HG02870 (cell line): ENCODE measurements around the gene TSPAN5.
A peak's percentile ranks its signal among the peaks of the same experiment; 100 is the strongest.

Source experiments
- ATAC-seq: cut with Tn5 transposase; IDR thresholded peaks from one replicate; pipeline ENCODE4 v1.9.1; 2021; ENCODE audit warnings: mild to moderate bottlenecking, moderate library complexity; ENCODE audit not compliant: unreplicated experiment

Gene TSPAN5

DNA sequence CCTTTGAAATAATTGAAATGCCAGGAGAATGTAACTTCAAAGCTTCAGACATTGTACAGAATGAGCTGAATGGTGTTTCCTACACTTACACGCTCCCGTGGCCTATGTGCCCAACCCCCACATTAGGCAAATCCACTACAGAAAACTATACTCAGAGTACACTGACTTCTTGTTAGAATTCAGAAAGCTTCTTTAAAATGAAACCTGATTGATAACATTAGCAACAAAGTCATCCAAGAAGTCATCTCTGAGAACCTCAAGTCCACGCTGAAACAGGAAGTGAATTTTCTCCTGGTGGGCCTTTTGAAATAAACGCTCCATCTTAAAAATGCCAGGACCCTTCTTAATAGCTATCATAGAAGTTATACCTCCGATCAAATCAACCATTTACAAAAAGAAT is 136.3 kb downstream of the TSPAN5 start:
- ATAC-seq: no peak

DNA sequence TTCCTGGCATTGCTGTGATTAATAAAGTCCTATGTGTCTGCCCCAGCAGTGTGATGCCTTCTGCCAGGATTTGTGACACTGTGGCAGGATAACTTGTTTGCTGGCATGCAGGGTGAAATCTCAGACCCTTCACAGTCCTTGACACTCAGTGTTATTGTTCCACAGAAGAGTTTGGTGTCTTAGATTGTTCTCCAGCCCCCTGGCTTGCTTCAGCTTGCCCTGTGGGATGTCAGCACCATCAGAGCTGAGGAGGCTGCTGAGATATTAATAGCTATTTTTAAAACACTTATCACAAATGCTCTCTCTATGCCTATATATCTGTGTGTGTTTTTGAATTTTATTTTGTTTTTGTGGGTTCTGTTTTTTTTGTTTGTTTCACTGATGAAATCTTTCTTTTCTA is 136.9 kb downstream of the TSPAN5 start:
- no peak for ATAC-seq

DNA sequence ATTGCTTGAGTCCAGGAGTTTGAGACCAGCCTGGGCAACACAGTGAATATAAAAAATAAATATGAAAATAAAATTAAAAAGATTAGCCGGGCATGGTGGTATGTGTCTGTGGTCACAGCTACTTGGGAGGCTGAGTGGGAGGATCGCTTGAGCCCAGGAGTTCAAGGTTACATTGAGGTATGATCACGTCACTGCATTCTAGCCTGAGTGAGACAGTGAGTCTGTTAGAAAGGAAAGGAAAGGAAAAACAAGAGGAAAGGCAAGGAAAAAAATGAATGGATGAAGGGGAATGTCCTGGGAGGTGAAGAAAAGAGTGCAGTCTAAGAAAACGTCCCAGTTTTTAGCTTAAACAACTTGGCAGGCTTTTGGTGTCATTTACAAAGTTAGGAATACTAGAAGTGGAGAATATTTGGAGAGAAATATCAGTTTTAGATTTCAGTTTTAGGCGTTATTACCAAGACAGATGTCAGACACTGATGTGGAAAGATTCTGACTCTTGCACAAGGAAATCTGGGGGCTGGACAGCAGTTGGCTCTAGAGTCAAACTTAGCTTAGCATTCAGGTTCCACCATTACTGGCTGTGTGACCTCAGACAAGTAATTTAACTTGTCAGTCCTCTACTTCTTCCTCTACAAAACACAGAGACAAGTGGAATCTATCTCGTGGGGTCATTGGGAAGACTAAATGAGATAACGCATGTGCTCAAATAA is 139.0 kb downstream of the TSPAN5 start:
- no peak for ATAC-seq

DNA sequence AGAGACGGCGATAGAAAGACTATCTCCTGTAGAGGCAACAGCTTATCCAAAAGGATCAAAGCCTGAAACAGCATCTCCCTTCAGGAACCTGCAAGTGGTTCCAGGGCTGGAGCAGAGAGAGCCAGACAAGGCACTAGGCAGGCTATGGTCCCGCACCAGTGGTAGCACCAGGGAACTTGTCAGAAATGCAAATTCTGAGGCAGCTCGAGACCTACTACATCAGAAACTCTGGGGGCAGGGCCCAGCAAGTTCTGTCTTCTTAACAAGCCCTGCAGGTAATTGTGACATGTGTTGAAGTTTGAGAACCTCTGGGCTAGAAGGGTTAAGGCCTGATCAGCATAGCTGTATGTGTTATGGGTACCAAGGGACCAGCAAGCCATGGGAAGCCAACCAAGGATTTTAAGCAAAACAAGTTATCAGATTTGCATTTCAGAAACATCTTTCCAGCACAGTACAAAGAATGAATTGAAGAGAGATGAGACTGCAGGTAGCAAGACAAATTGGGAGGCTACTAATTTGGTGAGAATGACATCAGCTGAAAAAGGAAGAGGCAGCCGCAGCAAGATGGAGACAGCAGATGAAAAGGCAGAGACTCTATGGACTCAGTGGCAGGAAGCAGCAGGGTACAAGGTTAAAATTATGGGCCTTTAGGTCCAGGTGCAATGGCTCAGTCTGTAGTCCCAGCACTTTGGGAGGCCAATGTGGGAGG is 139.7 kb downstream of the TSPAN5 start:
- peak; percentile 98 for ATAC-seq

DNA sequence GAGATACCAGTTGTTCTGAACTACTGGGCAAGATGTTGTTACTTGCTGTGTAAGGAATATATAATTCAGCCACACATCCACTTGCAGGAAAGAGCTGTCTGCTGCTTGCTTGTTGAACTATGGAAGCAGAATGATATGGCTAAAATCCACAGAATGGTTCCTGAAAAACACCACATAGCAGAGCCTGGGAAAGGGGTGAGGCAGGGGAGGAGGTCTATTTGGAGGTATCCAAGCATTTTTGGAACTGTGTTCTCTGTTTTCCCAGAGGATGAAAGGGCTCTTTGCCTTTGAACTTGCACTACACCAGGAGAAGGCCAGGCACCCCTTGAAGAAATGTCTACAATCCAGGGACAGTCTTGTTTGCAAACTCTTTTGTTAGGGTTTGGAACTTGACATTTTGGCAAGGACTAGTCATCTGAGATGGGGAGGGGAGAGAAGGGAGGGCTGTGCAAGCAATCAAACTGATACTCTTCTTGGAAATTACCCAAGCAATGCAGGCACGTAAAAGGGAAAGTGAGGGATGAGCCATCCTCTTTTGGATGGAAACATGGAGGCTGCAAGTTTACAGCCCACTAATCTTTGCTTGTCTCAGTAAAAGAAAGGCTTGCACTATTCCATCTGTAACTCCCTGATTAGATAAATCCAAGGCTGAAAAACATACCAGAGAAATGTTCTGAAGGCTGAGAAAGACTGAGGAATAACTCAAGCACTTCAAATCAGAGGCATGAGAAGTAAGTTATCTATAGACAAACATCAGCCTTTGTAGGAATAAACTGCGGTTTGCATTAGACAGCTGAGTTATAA is 141.0 kb downstream of the TSPAN5 start:
- ATAC-seq: no peak

DNA sequence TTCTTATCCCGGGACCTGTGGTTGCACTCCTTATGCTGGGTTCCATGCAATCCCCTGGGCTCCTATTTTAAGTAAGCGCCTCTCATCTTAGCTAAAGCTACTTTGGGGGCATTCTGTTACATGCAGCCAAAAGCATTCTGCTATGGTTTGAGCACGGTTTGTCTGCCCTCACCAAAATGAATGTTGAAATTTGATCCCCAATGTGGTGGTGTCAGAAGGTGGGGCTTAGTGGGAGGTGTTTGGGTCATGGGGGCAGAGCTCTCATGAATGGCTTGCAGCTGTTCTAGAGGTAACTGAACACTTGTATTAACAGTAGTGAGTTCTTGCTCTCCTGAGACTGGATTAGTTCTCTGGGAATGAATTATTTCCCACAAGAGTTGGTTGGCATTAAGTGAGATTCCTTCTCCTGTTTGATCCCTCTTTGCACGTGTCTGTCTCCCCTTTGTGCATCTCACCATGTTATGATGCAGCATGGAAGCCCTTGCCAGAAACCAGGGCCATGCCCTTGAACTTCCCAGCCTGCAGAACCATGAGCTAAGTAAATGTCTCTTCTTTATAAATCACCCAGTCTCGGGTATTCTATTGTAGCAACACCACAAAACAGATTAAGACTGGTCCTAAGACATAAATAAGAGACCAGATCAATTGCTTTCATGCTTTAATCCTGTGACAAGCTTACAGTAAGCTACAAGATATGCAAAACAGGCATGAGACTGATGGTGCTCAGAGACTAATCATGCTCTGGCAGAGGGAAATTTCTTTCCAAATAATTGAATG is 141.8 kb downstream of the TSPAN5 start:
- ATAC-seq: no peak

DNA sequence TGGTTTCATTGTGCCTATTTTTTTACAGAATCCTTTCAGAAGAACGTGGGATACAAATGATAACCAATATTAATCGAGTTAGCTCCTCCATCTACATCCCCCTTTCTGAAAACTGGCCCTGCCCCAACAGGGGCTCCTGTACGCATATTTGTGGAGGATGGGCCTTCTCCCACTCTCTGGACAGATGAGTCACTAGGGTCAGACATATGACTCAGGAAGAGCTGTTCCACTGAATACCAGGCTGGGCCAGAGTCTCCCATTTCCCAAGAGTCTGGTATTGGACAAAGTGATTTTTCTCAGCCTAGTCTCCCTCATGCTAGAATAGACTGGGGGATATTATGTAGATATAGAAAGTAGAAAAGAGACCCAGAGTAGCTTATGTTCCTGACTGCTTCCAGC is 142.4 kb downstream of the TSPAN5 start:
- ATAC-seq: no peak

DNA sequence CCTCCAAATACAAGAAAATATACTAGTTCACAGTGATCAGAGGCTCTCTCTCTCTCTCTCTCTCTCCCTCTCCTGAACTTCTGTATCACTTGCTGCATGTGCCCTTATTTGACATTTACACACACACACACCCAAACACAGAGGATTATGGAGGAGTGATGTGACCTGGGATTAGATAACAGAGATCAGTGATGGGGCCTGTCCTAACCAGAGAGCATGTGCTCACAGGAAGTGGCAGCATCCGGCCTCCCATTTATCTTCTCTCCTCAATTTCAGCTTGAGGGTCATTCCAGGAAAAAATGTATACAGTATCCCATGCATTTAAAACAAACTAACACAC is 143.0 kb downstream of the TSPAN5 start:
- ATAC-seq: no peak

DNA sequence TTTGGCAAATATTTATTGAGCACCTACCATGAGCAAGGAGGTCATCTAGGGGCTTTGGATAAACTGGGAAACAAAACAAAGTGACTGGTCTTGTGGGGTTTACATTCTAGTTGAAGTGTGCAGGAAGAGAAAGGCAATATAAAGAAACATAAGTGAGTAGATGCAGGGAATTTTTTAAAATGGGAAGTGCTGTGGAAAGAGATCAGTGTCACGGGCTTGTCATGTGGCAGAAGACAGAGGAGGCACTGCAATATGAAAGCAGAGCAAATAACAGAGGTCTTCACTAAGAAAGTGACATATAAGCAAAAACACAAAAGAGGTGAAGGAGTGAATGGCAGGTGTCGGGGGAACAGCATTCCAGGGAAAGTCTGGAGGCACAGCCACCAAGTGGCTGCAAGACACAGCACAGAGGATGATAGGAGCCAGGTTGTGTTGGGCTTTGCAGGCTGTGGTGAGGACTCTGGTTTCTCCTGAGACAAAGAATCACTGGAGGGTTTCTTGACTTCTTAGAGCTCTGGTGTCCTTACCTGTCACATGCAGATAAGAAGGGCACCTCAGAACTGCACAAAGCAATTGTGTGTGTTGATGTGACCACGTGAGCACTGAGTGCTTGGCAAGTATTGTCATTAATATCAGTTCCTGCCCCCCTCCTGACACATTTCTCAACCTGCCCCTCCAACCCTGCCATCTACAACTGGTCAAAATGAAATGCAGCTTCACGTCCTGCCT is 143.5 kb downstream of the TSPAN5 start:
- no peak for ATAC-seq

DNA sequence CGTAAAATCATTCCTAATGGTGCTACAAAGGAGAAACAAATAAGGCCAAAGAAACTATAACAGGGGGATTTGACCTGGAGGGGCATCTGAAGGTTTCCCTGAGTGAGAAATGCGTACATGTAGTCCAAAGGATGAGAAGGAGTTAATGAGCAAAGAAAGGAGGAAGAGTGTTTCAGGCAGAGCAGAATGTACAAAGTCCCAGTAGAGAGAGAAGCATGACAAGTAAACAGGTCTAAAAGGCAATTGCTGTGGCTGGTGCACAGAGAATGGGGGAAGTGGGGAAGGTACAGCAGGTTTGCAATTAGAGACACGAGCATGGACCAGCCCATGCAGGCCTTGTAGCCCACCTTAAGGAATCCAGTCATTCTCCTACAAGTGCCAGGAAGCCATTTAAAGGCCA is 145.5 kb downstream of the TSPAN5 start:
- no peak for ATAC-seq

DNA sequence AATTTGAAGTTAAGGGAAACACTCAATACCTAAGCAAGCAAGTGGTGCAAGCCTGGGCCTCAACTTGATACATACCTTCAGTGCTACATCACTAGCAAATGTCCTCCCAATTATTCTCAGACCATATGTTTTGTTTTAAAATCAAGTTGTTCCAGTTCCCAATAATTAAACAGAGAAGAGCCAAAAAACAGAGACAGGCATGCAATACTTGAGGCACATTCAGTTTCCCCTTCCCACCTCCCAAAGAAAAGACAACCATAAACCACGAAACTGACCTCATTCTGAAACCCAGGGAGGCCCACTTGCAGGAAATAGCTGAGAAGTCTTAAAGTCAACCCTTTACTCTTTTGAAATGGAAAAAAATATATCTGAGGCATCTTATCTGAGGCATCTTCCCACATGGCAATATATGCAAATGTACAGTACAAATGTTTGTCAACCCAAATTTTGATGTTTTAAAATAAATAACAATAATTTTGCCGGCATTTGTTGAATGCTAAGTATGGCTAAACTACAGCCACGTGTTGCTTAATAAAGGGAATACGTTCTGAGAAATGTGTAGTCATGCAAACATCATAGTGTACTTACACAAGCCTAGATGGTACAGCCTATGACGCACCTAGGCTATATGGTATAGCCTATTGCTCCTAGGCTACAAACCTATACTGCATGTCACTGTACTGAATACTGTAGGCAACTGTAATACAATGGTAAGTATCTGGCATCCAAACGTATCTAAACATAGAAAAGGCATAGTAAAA is 147.5 kb downstream of the TSPAN5 start:
- ATAC-seq: no peak

DNA sequence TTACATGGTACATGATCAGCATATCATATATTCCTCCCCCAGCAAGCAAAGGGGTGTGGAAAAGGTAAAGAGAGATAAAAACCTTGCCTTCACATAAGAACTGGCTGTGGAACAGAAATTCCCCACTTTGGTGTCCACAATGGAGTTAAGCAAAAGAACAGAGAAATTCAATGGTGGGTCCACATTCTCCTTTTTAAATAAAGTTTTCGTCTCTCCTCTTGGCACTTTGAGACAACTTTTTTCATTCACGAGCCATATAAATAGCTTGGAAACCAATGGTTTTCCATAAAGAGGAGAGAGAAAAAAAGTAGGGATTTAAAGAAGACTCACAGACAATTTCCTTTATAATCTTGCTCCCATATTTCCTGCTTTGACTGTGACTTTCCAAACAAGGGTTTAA is 148.1 kb downstream of the TSPAN5 start:
- ATAC-seq: no peak

DNA sequence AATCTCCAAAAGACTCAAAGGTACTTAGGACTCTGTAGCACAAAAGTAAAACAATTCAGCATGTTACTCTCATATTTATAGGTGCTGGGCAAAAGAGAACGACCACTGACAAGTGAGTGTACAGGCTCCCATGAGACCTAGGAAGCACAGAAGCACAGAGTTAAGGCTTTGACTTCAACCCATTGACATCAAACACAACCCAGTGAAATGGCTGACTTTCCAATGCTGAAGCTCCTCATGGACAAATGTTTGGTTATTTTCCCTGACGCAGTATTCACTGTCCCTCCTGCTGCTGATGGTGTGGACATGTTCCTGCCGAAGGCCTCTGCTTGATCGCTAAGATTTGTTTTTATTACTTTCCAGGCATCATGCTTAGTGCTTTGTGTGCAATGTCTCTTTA is 148.7 kb downstream of the TSPAN5 start:
- no peak for ATAC-seq

DNA sequence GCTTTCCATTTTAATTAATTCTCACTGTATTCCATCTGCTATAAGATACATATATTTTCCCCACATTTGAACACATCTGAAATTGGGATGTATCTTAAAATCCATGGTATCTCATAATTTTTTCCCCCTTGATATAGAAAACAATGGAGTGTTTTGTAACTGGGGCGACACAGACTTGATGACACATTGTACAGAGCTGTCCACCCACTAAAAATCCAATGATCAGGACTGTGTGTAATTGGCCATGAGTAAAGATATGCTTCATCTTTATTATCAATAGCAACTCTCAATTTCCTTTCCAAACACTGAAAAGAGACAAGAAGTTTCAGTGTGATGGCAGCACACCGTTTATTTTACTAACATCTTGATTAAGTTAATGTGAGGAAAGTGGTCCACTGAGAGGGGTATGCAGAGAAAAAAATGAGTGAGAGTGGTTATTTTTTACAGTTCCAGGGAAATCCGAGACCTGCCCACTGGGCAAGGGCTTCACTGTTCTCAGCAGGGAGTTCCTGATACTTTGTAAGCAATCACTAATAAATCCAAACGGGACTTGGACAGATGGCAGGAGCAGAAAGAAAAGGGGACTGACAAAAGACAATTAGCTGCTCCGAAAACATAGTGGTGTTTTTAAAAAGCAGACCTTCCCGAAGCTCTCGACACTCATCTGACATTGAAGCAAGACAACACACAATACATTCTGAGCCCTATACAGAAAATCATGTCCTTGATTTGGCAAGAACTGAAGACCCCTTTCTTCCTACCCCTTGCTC is 149.4 kb downstream of the TSPAN5 start:
- ATAC-seq: no peak

DNA sequence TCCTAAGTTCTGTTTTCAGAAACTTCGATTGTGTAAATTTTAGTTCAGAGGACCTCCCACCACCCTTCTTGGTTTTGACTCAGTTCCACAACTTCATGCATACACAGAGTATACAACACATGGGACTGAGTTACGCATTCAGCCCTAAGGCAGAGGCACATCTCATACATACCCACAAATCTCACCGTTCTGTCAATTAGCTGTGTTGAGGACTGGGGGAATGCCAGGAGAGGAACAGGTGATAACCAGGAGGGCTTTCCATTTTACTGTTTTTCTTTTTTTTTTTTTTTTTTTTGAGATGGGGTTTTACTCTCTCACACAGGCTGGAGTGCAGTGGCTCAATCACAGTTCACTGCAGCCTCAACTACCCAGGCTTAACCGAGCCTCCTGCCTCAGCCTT is 150.2 kb downstream of the TSPAN5 start:
- ATAC-seq: no peak

DNA sequence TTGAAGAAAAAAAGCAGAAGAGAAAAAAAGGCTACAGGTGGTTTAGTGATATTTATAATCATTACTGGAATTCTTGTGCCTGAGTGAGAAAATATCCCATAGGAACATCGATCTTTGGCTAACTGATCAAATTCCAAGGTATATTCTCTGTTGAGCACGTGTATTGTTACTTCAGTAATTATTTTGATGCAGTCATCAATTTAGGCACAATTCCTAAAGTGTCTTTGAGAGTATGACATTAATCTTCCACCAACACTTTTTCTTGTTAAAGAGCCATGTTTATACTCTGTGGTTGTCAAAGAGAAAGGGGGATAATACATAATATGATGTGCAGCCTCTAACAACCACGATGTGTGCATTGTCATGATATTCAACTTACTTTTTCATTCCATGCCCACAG is 151.1 kb downstream of the TSPAN5 start:
- ATAC-seq: no peak

DNA sequence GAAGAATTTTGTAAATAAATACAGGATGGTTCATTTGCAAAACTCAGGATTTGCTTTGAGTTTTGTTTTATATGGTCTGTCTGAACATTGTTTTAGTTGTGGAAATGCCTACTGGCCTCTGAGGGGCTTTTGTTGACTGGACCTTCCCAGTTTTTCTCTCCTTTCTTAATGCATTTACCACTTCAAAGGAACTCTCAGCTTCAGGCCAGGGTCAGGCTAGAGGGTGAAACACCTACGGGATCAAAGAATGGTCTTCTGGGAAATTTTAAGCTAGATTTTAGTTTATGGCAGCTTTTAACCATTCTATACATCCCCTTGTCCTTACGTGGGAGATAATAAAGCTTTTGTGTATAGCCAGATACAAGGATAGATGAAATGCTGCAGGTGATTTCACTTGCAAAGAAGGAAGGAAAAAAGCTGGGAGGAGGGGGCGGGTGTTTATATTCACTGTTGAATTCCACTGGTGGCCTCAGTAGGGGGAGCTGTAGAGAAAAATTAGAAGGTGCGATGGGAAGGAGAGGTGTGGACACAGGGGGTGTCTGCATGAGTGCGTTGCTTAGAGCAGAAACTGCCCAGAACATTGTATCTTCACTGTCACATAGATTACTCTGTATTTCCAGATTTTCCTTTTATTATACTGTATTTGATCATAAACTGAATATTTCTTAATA is 151.8 kb downstream of the TSPAN5 start:
- no peak for ATAC-seq

DNA sequence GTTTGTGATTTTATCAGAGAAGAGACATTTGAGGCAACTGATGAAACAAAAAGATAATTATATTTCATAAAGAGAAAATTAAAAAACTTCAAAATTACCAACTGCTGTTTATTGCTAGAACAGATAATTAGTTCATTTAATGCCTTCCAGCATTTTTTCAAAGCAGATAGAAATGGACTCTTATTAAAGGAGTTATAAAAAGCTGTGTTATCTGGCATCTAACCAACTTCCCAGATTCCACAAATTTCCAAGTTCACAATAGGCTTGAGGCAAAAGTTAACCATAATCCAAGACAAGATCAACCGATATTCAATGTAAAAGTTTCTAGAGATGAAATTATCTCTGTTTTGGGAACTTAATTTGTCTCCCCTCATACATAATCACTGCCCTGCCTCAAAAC is 152.4 kb downstream of the TSPAN5 start:
- ATAC-seq: no peak

DNA sequence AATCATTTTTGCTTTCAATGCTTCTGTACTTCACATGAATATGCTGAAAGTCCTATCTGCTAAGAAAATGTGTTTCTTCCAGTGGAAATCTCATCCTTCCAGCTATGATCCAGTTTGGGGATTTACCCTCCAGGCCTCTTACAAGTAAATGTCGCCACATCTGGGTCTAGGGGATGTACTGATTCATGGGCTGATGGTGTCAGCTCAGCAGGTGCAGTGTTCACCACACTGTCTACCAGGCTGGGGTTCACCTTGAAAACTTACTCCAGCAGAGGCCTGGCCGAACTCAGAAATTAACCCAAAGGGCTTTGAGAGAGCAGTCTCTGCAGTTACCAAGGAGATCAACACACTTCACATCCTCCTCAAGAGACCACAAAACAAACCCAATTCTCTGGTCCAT is 154.3 kb downstream of the TSPAN5 start:
- no peak for ATAC-seq
